Activated T-cell treated with anti-CD3 and anti-CD28 coated beads for 1 hour (primary cell): ENCODE measurements around the gene PRKCQ.
A peak's percentile ranks its signal among the peaks of the same experiment; 100 is the strongest.

ENCODE experiments used
- DNase-seq: peaks from one replicate; pipeline ENCODE4 v3.0.0-alpha.2; 2020; ENCODE audit warnings: low read depth

PRKCQ gene

DNA sequence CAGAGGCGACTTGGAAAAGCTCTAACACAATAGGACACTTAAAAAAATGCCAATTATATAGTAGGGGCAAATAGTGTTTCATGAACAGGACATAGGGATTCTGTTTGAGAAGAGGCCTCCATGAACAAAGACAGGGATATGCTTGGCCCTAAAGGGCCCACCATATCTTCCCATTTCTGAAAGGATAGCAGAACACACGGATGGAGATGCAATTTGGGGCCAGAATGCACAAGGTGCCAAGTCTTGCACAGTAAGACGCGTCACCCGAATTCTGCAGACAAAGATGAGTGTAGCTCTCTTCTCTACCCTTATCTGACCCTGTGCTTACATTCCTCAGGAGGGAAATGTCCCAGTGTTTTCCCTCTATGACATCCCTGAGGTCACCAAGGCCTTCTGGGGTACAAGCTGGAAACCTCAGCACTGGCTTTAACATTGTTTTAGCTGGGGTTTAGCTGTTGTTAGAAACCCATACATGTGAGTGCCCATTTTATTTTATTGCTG lies 12.8 kb downstream of the PRKCQ start:
- no peak for DNase-seq

DNA sequence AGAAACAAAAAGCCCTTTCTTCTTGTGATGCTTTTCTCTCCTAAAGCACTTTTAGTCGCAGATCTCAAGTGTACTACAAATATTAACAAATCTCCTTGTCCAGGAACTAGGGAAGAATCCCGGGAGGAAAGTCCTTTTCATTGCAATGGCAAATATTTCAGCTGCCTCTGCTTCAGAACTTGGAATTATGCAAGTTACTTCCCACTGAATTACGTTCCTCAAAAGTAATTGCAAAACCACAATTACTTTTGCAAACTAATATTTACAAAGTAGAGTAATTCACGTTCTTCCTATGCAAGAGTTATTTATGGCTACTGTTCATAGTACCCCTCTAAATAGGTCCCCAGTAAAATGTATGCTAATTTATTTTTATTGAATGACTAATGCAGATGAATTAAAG lies 14.5 kb downstream of the PRKCQ start:
- no peak for DNase-seq

DNA sequence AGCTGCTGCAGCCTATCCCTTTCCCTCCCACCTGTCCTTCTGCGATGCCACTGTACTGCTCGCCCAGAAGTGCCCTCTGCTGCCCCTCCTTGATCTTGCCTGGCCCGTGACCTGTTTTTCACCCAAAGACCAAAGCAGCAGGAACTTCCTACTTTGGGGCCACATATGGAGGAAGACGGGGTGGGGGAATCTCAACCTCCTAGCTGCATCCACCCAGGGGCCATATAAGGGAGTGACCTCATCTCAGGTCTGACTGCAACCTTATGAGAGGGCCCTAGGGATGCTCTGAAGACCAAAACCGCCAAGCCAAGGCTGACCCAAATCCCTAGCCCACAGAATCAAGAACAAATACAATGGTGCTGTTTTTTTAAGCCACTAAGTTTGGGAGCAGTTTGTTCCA lies 15.7 kb downstream of the PRKCQ start:
- DNase-seq, result no peak

DNA sequence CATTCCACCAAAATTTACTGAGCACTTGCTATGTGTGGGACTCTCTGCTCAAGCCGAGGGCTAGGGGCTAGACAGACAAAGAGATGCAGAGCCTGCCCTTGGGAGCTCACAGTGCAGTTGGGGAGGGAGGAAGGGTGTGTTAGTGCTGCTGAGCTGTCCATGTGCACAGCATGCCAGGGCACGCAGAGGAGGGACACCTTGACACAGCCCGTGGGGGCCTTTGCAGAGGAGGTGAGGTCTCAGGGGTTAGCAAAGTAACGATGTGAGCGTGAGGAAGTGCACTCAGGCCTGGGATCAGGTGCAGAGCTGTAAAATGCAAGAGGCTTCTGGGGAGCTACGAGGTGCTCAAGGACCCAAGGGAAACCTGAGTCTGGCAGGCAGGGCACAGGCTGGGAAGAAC lies 16.3 kb downstream of the PRKCQ start:
- DNase-seq, result no peak

DNA sequence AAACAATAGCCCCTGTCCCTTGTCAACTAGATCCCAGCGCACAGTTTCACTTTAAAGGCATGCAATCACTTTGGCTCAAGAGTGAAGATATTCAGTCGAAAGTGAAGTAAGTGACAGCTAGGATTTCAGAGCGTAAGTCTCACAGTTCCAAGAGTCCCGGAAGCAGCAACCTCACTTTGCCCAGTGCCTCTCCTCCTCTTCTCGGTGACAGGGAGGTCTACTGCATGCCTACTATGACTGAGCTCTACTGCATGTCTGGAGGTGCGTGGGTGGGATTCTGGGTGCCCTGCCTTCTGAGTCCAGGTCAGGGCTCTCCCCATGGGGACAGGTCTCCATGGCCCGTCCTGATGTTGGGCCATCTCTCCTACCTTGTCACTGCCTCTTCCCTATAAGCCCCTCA lies 17.0 kb downstream of the PRKCQ start:
- DNase-seq, result no peak

DNA sequence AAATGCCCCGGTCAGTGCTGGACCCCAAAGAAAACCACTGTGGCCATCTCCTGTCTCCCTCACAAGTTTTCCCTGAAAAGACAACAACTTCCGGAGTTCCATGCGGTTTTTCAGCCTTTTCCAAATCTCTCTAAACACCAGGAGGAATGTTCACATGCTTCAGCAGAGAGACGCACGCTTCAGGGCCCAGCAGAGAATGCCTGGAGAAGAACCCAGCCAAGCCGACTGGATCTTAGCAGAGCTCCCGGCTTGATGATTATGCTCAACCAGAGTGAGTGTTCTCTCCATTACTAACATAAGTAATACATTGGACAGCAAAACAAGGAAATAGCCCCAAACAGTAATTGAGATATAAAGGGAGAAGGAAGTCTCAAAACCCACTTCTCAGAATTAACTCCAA lies 17.9 kb downstream of the PRKCQ start:
- no peak for DNase-seq

DNA sequence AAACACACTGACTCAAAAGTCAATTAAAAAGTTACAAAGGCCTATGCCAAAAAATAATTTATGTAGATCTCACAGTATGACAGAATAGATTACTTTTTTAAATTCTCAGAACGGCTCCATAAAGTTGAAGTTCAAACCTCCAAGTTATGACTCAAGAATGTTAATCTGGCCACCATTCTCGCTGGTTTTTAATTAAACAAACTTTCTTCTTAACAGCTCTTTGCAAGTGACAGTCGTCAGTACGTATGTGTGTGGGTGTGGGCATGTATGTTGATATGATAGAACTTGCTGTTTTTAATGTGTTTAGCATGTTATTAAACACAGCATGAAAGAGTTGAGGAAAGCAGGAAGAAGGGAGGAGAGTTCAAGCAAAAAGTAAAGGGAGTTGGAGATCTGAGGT lies 18.5 kb downstream of the PRKCQ start:
- DNase-seq, result no peak

DNA sequence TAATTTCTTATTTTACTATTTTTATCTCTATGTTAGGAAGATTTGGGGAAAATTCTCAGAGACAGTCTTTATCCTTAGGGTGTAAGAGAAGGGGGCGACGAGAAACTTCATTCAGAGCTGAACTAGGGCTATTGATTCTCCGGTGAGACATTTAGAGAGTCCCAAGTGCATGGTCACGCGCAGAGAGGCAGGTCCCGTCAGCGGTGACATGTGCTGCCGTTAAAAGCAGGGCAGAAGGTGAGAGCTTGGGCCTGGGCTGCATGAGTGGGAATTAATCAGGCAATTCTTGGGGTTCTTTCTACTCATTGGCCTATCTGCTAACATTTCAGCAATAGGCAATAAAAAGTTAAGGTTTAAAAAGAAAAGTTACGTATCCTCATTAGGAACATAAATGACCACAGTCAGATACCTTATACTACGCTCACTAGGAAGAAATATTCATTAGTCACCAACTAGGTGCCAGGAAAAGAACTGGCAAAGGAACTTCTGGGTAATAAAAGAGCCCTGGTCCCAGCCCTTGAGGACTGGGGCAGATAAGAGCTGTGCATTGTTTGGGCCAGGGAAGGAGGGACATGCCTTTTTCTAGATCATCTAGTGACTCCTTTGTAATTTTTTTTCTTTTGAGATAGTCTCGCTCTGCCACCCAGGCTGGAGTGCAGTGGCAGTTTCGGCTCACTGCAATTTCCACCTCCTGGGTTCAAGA lies 21.2 kb downstream of the PRKCQ start:
- no peak for DNase-seq

DNA sequence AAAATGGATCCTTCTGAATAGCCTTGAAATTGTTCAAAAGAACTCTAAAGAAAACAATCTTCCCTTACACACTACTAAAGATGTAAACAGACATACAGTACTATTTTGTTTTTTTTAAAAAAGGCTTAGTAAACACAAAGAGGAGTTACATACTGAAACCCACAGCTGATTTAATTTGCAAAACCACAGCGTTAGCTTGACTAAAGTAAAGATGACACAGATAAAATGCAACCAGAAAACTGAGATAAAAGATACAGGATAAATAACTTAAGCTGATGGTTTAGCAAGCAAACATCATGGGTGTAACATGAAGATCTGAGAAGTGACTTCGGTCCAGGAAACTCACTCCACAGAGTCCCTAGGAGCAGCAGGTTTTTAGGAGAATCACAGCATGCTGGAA lies 21.8 kb downstream of the PRKCQ start:
- DNase-seq, result no peak

DNA sequence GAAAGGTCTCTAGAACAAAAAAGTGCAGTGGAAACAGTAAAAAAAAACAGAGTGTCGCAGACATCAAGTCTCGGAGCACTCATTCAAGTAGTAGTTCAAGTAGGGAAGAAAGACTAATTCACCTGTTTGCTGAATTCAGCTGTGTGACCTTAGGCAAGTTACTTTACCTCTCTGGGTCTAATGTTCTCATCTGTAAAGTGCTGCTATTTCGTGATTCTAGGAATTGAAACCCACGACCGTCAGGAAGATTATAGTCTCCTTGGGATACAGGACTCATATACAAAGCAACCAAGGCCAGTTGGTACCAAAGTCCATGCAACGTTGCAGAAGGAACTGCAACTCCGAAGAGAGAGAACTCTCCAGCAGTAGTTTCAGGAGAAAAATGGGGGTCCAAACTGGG lies 26.1 kb downstream of the PRKCQ start:
- no peak for DNase-seq

DNA sequence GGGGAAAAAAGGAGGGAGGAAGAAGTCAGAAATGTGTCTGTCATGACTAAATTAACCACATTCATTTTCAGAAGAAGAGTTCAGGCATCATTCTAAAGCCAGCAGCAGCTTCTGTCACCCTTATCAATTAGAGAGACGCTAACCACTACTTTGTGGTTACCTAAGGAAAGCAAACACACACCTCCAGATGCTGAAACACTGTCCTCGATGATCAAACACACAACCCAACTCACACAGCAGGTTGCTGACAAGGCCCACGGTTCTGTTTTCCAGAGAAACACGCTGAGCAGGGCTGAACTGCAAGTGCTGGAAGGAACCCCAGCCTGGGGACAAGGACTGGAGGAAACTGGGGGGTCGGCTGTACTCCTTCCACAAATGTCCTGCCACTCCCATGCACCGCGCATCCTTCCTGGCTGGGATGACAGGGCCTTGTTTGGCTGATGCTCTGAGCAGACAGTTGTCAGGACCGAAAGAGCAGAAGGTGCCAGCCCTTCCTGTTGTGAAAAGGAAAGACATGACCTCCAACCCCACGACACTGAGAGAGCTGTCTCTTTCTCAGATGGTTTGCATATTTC lies 36.6 kb downstream of the PRKCQ start:
- no peak for DNase-seq

DNA sequence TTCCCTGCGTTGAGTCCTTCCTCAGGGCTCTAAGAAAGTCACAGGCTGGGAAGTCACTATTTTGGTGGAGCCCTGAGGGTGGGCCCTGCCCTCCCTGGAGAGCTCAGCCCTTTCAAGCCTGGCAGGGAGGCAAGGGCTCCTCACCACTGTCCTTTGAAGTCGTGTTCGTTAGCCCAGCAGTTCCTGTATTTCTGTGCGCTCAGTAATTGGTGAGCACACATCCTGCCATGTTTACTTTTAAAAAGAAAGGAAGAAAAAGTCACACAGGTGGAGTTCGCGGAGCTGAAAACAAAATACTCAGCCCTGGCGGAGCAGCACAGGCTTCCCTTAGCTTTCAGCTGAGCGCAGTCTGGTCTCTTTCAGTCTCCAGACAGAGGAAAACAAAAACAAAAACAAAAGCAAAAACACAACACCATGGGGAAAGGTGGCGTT lies 37.1 kb downstream of the PRKCQ start:
- DNase-seq, result no peak

DNA sequence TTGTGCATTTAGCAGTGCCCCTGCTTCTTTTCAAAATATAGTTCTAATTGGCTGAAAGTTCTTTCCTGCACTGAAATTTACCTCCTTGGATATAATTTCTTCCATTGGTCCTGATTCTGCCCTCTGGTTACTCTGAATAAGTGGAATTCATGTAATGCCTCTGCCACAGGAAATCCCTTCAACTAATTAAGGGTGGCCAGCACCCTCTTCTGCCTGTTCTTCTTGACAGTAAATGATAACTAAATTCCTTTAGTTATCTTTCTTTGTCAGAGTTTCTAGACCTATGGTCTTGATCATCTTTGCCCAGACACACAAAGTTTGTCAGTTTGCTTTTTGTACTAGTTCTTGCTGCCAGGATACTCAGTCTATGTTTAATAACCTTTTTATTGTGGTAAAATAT lies 40.2 kb downstream of the PRKCQ start:
- DNase-seq, result no peak

DNA sequence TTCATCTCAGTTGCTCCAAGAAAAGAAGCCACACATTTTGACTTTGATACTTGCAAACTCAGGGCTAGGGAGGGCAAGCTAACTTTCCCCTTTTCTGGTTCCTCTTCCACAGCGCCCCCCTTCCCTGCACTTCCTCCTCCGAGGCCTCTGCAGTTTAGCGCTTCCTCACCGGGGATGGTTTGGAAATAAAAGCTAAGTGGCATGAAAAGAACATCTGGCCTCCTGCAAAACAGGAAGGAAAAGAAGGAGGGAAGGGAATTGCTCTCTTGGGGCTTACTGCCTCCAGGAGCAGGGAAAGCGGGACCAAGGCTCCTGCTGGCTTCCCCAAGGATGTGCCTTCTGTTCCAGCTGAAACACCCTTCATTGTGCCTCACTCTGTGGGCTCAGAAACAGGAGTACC lies 42.3 kb downstream of the PRKCQ start:
- no peak for DNase-seq

DNA sequence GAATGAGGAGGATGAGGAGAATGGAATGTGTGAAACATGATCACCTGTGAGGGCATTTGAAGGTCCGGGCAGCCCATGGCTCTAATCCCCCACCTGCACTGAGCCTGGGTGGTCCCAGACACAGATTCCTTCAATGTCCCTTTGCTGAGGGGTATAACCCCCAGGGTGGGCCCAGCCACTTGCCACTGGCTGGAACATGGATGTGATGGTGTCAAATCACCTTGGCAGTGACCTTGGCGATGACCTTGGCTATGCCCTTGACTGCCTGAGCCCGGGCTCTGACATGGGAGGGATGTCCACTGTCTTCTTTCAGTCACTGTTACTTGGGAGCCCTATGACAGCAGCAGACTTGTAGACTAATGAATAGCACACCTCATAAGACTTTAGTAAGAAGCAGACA lies 44.0 kb downstream of the PRKCQ start:
- DNase-seq, result no peak

DNA sequence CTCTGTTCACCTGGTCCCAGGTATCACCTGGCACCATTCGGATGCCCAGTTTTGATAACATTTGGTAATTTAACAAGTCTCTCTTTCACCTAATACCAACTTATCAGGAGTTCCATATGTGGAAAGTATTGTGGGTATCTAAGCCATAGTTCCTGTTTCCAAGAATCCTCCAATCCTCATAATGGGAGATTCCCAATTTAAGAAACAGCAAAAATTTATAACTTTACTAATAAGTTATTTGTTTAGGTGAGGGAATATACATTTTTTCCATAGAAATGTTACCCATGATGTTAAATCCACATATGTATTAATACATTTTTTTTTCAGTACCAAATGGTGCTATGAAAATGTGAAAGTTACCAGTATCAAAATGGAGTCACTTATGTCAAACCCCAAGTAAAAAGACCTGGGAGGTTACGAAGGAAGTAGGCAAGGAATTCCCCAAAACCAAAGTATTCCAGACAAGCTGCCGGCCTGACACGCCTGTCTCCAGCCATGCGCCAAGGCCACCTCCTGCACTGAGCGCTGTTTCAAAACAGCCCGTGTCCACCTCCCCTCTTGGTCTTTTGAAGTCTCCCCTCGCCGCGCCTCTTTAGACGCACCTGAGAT lies 44.8 kb downstream of the PRKCQ start:
- DNase-seq, result no peak

DNA sequence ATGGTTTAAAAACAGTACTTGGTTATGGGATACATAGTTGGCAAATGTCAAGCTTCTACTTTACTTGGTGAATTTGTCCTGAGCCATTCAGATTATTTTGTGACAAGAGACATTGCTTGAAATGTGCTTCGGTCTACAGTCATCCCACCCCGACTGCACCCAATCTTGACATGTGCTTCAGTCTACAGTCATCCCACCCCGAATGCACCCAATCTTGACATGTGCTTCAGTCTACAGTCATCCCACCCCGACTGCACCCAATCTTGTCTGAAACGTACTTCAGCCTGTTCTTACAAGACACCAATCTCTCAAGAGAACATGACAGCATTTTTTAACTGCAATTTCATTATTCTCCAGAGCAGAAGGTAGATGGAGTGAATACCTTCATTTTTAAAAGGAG lies 47.8 kb downstream of the PRKCQ start:
- no peak for DNase-seq

DNA sequence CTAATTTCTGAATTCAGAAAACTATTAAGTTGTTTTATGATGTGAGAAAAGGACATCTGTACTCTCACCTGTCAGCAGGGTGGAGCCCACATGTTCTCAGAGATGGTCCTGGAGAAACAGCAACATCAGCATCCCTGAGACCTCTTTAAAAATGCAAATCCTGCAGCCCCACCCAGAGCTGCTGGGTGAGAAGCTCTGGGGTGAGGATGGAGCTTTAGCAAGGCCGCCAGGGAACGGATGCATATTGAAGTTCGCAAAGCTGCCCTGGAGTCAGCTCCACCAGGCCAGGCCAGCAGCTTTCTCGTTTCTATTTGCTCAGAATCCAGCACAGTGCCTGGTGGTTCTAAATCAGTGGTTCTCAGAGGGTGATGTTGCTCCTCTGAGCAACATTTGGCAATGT lies 49.1 kb downstream of the PRKCQ start:
- DNase-seq, result no peak

DNA sequence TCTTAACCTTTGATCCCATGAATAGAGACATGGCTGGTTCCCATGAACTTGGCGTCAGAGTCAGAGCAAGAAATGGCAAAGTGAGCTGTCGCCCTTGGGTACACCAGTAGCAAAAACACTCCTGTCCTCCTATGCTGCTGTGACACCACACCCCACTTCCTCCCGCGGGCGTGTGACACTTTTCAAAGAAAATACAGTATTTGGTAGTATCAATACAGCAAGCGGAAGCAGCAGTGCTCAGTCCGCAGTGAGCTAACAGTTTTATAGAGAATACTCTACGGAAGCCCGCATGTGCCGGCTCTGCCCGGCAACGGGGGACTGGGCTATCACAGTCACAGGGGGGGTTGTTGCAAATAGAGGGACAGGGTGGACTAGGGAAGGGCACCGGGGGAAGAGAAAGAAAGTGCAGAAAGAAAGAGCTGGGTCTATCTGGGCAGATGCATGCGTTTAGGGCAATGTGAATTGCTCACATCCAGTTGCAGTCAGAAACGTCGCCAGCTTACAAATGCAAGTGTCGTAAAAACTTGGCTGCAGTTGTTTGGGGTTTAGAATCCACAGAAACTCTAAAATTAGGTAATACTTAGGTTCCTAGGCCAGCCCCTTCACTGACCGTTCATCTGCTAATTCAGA lies 49.8 kb downstream of the PRKCQ start:
- DNase-seq, result peak; percentile 55

DNA sequence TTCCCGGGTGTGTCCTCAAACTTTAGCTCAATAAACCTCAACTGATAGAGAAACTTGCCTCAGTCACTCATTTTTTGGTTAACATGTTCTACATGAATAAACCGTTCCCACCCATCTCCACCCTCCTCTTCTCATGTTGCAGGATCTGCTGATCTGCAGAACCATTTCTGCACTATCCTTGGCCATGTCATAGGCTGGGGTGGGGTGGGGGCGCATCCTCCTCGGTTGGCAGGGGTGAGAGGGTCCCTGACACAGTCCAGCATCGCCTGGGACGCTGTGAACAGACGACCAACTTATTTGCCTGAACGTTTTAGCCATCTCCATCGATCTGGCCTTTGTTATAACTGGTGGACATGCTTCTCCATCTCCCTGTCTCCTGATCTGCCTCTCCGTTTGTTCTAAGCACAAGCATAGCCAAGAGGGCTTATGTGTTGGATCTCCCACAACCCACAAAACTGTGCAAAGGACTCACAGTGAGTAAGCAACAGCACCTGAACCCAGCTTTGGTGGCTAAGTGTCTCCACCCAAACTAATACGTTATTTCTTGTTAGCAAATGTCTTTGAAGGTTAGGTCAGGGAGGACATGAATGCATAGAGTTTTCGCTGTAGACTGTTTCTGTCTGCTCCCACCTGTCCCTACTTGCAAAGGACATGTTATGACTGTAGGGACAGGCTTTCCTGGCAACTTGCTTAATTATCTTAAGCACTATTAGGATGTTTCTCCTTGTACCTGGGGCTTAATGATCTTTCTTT lies 51.7 kb downstream of the PRKCQ start:
- DNase-seq, result no peak

DNA sequence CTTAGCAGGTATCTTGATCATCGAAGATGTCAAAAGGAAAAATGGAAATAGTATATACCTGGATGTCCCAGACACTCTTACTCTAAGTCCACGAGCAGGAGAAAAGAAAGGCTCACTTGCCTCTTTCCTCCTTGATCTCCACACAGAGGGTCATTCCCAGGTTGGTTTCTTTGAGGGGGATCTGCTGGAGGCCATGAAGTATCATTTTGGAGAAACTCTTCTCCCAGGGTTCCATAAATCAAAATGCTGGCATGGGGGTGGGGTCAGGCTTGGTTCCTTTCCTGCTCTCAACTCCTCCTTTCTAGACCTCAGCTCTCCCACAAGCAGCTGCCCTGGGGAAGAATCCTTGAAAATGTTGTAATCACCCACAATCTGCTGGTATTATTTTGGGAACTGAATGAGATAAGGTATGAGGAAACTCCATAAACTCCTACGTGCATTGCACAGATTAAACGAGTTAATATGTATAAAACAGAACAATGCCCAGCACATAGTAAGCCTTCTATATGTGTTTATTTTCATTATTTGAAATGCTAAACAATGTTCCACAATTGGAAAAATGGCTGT lies 54.4 kb downstream of the PRKCQ start:
- DNase-seq, result no peak

DNA sequence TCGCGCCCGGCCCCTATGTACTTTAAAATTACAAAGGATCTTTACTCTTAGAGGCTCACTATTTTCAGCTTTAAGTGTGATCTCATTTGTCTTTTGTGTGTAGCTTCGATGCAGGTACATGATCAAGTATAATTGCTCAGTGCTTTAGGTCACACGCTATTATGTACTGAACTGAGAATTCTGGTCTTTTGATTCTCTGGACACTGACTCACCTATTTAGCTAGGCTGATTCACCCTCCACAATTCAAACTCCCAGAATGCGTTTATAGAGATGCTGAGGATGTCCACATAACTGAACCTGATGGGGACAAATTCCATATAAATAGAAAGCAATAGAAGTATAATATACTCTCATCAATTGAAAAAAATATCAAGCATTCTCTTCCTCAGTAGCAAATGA lies 57.8 kb downstream of the PRKCQ start:
- no peak for DNase-seq
